Activated CD8-positive, alpha-beta memory T cell treated with anti-CD3 and anti-CD28 coated beads for 1 hour (primary cell): Measurements from ENCODE around the gene CPNE6.

ENCODE experiments used
- DNase-seq, 2 donors: peaks; one replicate each; pipeline ENCODE4 v3.0.0-alpha.2; 2020; ENCODE audit warnings: low read depth in 1 of 2; ENCODE audit errors: extremely low read depth in 1 of 2

The CPNE6 gene

GRCh38 chr14:24068711-24069410, 2.5 kb upstream of the CPNE6 start:
- DNase-seq = no peak

GRCh38 chr14:24069411-24069735, 2.0 kb upstream of the CPNE6 start:
- no peak for DNase-seq

GRCh38 chr14:24070285-24071143, 848 bp upstream of the CPNE6 start:
- no peak for DNase-seq

- DNase-seq = no peak
Observed at GRCh38 chr14:24071836-24072430, 571 bp downstream of the CPNE6 start.

- no peak for DNase-seq
Observed at GRCh38 chr14:24072436-24072835, 1.1 kb downstream of the CPNE6 start.

- no peak for DNase-seq
Observed at GRCh38 chr14:24072881-24073877, 1.8 kb downstream of the CPNE6 start.

GRCh38 chr14:24074625-24075484, 3.5 kb downstream of the CPNE6 start:
- no peak for DNase-seq

- DNase-seq = no peak
Observed at GRCh38 chr14:24075485-24076301, 4.3 kb downstream of the CPNE6 start.

- no peak for DNase-seq
Observed at GRCh38 chr14:24076302-24076601, 4.9 kb downstream of the CPNE6 start.

- DNase-seq = no peak
Observed at GRCh38 chr14:24077086-24077485, 5.7 kb downstream of the CPNE6 start.

GRCh38 chr14:24078146-24078545, 6.8 kb downstream of the CPNE6 start:
- DNase-seq = no peak

- DNase-seq = no peak
Observed at GRCh38 chr14:24079491-24080141, 8.3 kb downstream of the CPNE6 start.

GRCh38 chr14:24080142-24080530, 8.8 kb downstream of the CPNE6 start:
- DNase-seq = no peak

GRCh38 chr14:24080888-24081738, 9.8 kb downstream of the CPNE6 start:
- peak in 1 of 2 donors; percentile 51 for DNase-seq

GRCh38 chr14:24081739-24082211, 10.4 kb downstream of the CPNE6 start:
- no peak for DNase-seq

- no peak for DNase-seq
Observed at GRCh38 chr14:24082411-24083080, 11.2 kb downstream of the CPNE6 start.

GRCh38 chr14:24083462-24083861, 12.1 kb downstream of the CPNE6 start:
- DNase-seq = no peak
